Liver (tissue), 9 donors: ENCODE results near the gene STK24. TPM values are rescaled to one million over a fixed set of nuclear protein-coding genes. Genes with fewer than 3 reads are reported as not detected.

Experiments used
- DNase-seq: peaks from one replicate; pipeline ENCODE4 v3.0.0-alpha.2; 2017; ENCODE audit warnings: low spot score
- H3K27ac ChIP-seq, 2 donors: one replicate each; pipeline ENCODE4 v1.7.0; 2013; ENCODE audit warnings: inconsistent platforms in 2 of 2, low read length in 2 of 2, control low read depth in 1 of 2, low read depth in 1 of 2, mild to moderate bottlenecking in 1 of 2
- H3K27me3 ChIP-seq, 4 donors: one replicate each; pipeline versions ENCODE4 v1.6.1 to v1.7.0; 2013; ENCODE audit warnings: low read length in 3 of 4, inconsistent platforms in 1 of 4, mild to moderate bottlenecking in 1 of 4, moderate library complexity in 1 of 4; ENCODE audit not compliant: control insufficient read depth in 4 of 4, insufficient read depth in 4 of 4
- H3K36me3 ChIP-seq, 4 donors: one replicate each; pipeline versions ENCODE4 v1.6.1 to v1.7.0; 2013; ENCODE audit warnings: low read length in 3 of 4, mild to moderate bottlenecking in 3 of 4, low read depth in 1 of 4, moderate library complexity in 1 of 4; ENCODE audit not compliant: control insufficient read depth in 4 of 4, insufficient read depth in 3 of 4
- H3K4me1 ChIP-seq, 4 donors: one replicate each; pipeline versions ENCODE4 v1.6.1 to v1.7.0; 2013; ENCODE audit warnings: low read length in 3 of 4, mild to moderate bottlenecking in 3 of 4, moderate library complexity in 1 of 4; ENCODE audit not compliant: control insufficient read depth in 4 of 4, insufficient read depth in 4 of 4
- H3K4me3 ChIP-seq, 3 donors: one replicate each; pipeline versions ENCODE4 v1.6.1 to v1.7.0; 2013; ENCODE audit warnings: low read length in 3 of 3, control low read depth in 1 of 3, low read depth in 1 of 3, mild to moderate bottlenecking in 1 of 3
- H3K9ac ChIP-seq, 2 donors: one replicate each; pipeline ENCODE4 v1.7.0; 2013; ENCODE audit warnings: low read length in 2 of 2, mild to moderate bottlenecking in 2 of 2, moderate library complexity in 2 of 2, control low read depth in 1 of 2, low read depth in 1 of 2
- H3K9me3 ChIP-seq, 4 donors: one replicate each; pipeline versions ENCODE4 v1.6.1 to v1.7.0; 2013; ENCODE audit warnings: low read length in 3 of 4; ENCODE audit not compliant: control insufficient read depth in 4 of 4
- EGR1 ChIP-seq, 2 donors: IDR thresholded peaks; 2 replicates each; pipeline ENCODE4 v1.6.1; 2016 to 2018; ENCODE audit warnings: antibody characterized with exemption in 2 of 2, low read depth in 2 of 2
- FOXA1 ChIP-seq: IDR thresholded peaks from 2 replicates; pipeline ENCODE4 v1.6.1; 2016; ENCODE audit warnings: antibody characterized with exemption
- FOXA2 ChIP-seq: IDR thresholded peaks from 2 replicates; pipeline ENCODE4 v1.6.1; 2016; ENCODE audit warnings: antibody characterized with exemption
- GABPA ChIP-seq, 2 donors: IDR thresholded peaks in 1 of 2; conservative IDR thresholded peaks in 1 of 2; 2 replicates each; pipeline ENCODE4 v1.6.1; 2016; ENCODE audit warnings: antibody characterized with exemption in 2 of 2, mild to moderate bottlenecking in 1 of 2, moderate library complexity in 1 of 2
- HNF4A ChIP-seq, 2 donors: conservative IDR thresholded peaks; 2 replicates each; pipeline ENCODE4 v1.6.1; 2016; ENCODE audit warnings: antibody characterized with exemption in 2 of 2, mild to moderate bottlenecking in 2 of 2
- HNF4G ChIP-seq: IDR thresholded peaks from 2 replicates; pipeline ENCODE4 v1.6.1; 2016; ENCODE audit warnings: antibody characterized with exemption
- JUND ChIP-seq, 2 donors: IDR thresholded peaks; 2 replicates each; pipeline ENCODE4 v1.6.1; 2016; ENCODE audit warnings: antibody characterized with exemption in 2 of 2
- NR2F2 ChIP-seq: IDR thresholded peaks from 2 replicates; pipeline ENCODE4 v1.6.1; 2016; ENCODE audit warnings: antibody characterized with exemption
- RAD21 ChIP-seq, 2 donors: IDR thresholded peaks; 2 replicates each; pipeline ENCODE4 v1.6.1; 2016; ENCODE audit warnings: antibody characterized with exemption in 2 of 2, mild to moderate bottlenecking in 2 of 2
- RXRA ChIP-seq, 2 donors: IDR thresholded peaks; 2 replicates each; pipeline ENCODE4 v1.6.1; 2017 to 2018; ENCODE audit warnings: antibody characterized with exemption in 2 of 2, mild to moderate bottlenecking in 1 of 2
- SP1 ChIP-seq: IDR thresholded peaks from 2 replicates; pipeline ENCODE4 v1.6.1; 2018; ENCODE audit warnings: antibody characterized with exemption, mild to moderate bottlenecking
- TAF1 ChIP-seq: conservative IDR thresholded peaks from 2 replicates; pipeline ENCODE4 v1.6.1; 2016; ENCODE audit warnings: antibody characterized with exemption, mild to moderate bottlenecking
- YY1 ChIP-seq: IDR thresholded peaks from 2 replicates; pipeline ENCODE4 v1.6.1; 2016; ENCODE audit warnings: antibody characterized with exemption, mild to moderate bottlenecking
- WGBS: extraction: QIAGEN DNeasy Blood & Tissue Kit; methylation state at CpG from one replicate; pipeline ENCODE4 v1.1.7; 2013; 5-methylcytosine and 5-hydroxymethylcytosine counted together
- polyA plus RNA-seq, 2 donors: library from polyadenylated mRNA; stranded (reverse) in 1 of 2; unstranded in 1 of 2; fragments of 200-250 nt in 1 of 2; fragments of >200 nt in 1 of 2; fragmentation: Nextera tagmentation in 1 of 2; extraction: Ambion mirVana in 1 of 2; gene quantifications; one replicate each; pipeline versions ENCODE4 v1.2.1 to v1.2.3, GENCODE V29; 2013 to 2015
- total RNA-seq, 2 donors: library from RNA; depleted of rRNA; stranded (reverse); fragments of >200 nt; gene quantifications; one replicate each; pipeline ENCODE4 v1.2.3, GENCODE V29; 2014
- TF ChIP-seq, protein P1 (sequence below): IDR thresholded peaks from 2 replicates; pipeline ENCODE4 v1.6.1; 2016; ENCODE audit warnings: antibody characterized with exemption
- TF ChIP-seq, protein P2 (sequence below): fragments of 150-350 bp; IDR thresholded peaks from 2 replicates; pipeline ENCODE4 v1.5.1; 2017; ENCODE audit warnings: improper control_type of control experiment, low read depth, low read length; ENCODE audit not compliant: missing input control
- TF ChIP-seq, protein P3 (sequence below): IDR thresholded peaks from 2 replicates; pipeline ENCODE4 v1.6.1; 2016; ENCODE audit warnings: antibody characterized with exemption
- TF ChIP-seq, protein P4 (sequence below): IDR thresholded peaks from 2 replicates; pipeline ENCODE4 v1.6.1; 2016; ENCODE audit warnings: antibody characterized with exemption
- donor health status: healthy.
- donor health status: healthy.
- donor health status: healthy.
- donor health status: healthy.
- donor health status: healthy.

Gene STK24
- total and polyA plus RNA-seq, 4 donors, result 6.4 to 43.3 (median 14.9) TPM

DNA sequence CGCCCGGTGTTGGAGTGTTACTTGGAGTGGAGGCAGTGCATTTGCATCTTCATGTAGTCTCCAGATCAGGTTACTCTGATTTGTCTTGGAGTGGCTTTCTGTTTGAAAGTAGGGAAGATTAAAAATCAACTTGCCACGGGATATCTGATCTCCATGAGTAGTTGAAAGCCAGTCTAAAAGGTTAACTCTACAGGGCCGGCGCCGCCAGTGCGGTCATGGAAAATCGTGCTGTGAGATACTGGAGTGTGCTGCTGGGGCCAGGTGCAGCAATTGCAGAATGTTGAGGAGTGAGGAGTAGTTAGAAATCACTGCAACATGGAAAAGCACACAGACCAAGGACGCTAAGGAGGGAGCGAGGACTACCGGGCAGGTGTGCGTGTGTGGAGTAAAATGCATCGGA, 175.0 kb downstream of the STK24 start:
- no peaks in the 10 kb centered on the region for H3K27me3 ChIP-seq
- H3K27ac ChIP-seq, result no peak overlapping the region
- H3K4me3 ChIP-seq, result no peak overlapping the region
- no peak for TF ChIP-seq JUND (IDR thresholded peaks at IDR 0.05)
- TF ChIP-seq, protein P1, sequence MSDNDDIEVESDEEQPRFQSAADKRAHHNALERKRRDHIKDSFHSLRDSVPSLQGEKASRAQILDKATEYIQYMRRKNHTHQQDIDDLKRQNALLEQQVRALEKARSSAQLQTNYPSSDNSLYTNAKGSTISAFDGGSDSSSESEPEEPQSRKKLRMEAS, result no peak
- H3K9ac ChIP-seq, result no peak overlapping the region
- peaks cover 0 to 12% (median 6%) of the 10 kb centered on the region in 4 donors for H3K4me1 ChIP-seq
- peaks cover 0 to 17% (median 8%) of the 10 kb centered on the region in 4 donors for H3K36me3 ChIP-seq
- H3K9me3 ChIP-seq, result no peaks in the 10 kb centered on the region
- WGBS, result 94% methylated on average over 13 of the region's 13 CpGs
- DNase-seq, result no peak

DNA sequence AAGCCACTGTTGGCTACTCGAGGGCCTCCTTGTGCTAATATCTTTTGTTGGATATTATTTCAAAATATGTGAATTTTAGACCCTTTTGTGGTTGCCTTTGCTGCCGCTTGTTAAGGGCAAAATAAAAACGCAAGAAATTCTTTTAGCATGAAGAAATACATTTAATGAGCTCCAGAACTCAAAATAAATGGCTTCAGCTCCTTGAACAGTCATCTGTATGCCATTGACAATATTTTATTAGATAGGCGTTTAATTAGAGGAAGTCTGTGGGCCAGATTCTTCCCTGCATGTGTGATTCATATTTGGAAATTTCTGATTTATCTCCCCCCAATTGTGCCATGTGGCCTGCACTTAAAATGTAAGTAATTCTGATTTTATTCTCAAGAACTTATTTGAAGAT, 177.2 kb downstream of the STK24 start:
- TF ChIP-seq RXRA (IDR thresholded peaks at IDR 0.05) (no peak), HNF4G (no peak), GABPA (IDR thresholded peaks at IDR 0.05 in 1 of 2, conservative IDR thresholded peaks at IDR 0.05 in 1 of 2) (no peak), HNF4A (conservative IDR thresholded peaks at IDR 0.05) (no peak), FOXA1 (no peak), FOXA2 (no peak), YY1 (no peak), EGR1 (IDR thresholded peaks at IDR 0.05; ENCODE audit: low read depth in 2 of 2) (no peak), JUND (IDR thresholded peaks at IDR 0.05) (no peak), SP1 (no peak), TAF1 (no peak), RAD21 (IDR thresholded peaks at IDR 0.05) (no peak), NR2F2 (no peak)
- TF ChIP-seq, protein P2, sequence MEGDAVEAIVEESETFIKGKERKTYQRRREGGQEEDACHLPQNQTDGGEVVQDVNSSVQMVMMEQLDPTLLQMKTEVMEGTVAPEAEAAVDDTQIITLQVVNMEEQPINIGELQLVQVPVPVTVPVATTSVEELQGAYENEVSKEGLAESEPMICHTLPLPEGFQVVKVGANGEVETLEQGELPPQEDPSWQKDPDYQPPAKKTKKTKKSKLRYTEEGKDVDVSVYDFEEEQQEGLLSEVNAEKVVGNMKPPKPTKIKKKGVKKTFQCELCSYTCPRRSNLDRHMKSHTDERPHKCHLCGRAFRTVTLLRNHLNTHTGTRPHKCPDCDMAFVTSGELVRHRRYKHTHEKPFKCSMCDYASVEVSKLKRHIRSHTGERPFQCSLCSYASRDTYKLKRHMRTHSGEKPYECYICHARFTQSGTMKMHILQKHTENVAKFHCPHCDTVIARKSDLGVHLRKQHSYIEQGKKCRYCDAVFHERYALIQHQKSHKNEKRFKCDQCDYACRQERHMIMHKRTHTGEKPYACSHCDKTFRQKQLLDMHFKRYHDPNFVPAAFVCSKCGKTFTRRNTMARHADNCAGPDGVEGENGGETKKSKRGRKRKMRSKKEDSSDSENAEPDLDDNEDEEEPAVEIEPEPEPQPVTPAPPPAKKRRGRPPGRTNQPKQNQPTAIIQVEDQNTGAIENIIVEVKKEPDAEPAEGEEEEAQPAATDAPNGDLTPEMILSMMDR, result no peak
- TF ChIP-seq, protein P3, sequence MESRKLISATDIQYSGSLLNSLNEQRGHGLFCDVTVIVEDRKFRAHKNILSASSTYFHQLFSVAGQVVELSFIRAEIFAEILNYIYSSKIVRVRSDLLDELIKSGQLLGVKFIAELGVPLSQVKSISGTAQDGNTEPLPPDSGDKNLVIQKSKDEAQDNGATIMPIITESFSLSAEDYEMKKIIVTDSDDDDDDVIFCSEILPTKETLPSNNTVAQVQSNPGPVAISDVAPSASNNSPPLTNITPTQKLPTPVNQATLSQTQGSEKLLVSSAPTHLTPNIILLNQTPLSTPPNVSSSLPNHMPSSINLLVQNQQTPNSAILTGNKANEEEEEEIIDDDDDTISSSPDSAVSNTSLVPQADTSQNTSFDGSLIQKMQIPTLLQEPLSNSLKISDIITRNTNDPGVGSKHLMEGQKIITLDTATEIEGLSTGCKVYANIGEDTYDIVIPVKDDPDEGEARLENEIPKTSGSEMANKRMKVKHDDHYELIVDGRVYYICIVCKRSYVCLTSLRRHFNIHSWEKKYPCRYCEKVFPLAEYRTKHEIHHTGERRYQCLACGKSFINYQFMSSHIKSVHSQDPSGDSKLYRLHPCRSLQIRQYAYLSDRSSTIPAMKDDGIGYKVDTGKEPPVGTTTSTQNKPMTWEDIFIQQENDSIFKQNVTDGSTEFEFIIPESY, result no peak
- TF ChIP-seq, protein P4, sequence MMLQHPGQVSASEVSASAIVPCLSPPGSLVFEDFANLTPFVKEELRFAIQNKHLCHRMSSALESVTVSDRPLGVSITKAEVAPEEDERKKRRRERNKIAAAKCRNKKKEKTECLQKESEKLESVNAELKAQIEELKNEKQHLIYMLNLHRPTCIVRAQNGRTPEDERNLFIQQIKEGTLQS, result no peak
- Histone ChIP-seq H3K9ac (no peak overlapping the region), H3K9me3 (no peaks in the 10 kb centered on the region), H3K4me3 (no peak overlapping the region), H3K4me1 (no peaks in the 10 kb centered on the region), H3K36me3 (peaks cover 9 to 29% (median 18%) of the 10 kb centered on the region in 4 donors), H3K27me3 (no peaks in the 10 kb centered on the region), H3K27ac (no peak overlapping the region)
- 83% methylated on average over 4 of the region's 4 CpGs for WGBS
- DNase-seq, result no peak
